ENCODE data around the gene AFF1. TPM values are rescaled to one million over a fixed set of nuclear protein-coding genes. Genes with fewer than 3 reads are reported as not detected.
A peak's percentile ranks its signal among the peaks of the same experiment; 100 is the strongest.
"Not testable (repeated sequence)": the region's sequence is repeated elsewhere in the genome, so short reads cannot be mapped to it uniquely, and the experiment has no call there.

Gene AFF1
- total RNA-seq, 1 experiment from 2014 or later = 93.4 TPM

DNA sequence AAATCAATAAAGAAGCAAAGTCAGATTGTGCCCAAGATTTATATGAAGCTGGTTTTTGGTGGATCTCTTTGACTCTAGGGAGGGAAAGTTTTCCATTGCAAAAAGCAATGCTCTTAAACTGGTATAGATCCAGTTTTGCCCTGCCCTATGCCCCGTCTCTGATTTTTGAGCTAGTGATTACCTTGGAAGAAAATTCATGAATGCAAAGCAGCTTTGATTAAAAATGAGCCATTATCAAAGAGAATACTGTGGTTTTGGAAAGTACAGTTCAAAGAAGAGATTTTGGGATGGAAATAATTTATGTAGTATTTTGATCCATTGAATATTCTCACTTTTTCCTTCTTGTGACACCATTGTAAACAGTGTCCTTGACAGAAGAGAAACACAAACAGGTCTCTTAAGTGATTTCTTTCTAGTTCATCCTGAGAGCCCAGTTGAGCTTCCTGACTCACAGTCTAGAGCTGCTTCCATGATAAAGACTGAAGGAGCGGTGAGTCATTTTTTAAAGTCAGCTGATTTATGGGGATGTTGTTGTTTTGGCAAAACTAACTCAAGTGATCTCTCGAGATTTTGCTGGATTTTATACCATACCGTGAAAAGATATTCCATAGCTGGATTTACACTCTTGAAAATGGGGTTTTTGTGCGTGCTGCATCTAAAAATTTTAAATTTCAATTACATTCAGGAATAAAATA lies 76.7 kb downstream of the AFF1 start (continued):
- TF ChIP-seq, protein P1, sequence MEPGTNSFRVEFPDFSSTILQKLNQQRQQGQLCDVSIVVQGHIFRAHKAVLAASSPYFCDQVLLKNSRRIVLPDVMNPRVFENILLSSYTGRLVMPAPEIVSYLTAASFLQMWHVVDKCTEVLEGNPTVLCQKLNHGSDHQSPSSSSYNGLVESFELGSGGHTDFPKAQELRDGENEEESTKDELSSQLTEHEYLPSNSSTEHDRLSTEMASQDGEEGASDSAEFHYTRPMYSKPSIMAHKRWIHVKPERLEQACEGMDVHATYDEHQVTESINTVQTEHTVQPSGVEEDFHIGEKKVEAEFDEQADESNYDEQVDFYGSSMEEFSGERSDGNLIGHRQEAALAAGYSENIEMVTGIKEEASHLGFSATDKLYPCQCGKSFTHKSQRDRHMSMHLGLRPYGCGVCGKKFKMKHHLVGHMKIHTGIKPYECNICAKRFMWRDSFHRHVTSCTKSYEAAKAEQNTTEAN (CRISPR knock-in tag; IDR thresholded peaks at IDR 0.05) = no peak

DNA sequence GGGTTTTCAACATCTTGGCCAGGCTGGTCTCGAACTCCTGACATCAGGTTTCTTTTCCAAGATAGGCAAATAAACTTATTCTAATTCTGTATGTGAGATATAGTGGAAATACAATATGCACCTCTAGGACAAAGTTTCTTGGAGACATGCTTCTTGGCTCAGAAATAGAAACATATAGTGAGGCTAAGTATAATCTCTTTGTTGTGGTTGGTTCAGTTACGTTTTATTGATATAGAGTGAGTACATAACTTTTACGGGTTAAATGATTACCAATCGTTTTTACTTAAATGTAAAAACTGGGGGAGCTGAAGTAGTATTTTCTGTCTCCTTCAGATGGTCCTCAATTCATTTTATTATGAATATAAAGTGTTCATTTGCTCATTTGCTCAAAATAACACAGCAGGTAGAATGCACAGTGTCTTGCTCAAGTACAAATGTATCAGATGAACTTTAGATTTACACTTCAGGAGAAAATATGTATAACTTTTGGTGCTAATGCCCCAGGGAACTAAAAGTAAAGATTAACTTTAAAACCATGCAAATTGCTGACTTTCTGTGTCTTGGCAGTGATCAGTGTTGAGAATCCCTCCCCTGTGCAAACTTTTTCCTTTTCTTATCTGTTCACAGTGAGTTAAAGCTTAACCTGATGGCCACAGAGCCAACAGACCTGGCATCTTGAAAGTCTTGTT lies 77.6 kb downstream of the AFF1 start:
- no peaks in the 10 kb centered on the region for H3K27me3 Mint-ChIP-seq (ENCODE audit: low read depth)
- CTCF ChIA-PET = interaction anchor here (1.1 to 2.1 kb wide), 6 partner anchors 41 to 103 kb away, joined by 4 to 10 read pairs (median 6); partner anchors contain the start of gene AFF1
- no peak for TF ChIP-seq ZNF232 (CRISPR knock-in tag; IDR thresholded peaks at IDR 0.05)
- TF ChIP-seq ZNF138 (CRISPR knock-in tag; conservative IDR thresholded peaks at IDR 0.05) = no peak
- no peak for TF ChIP-seq E2F4 (CRISPR knock-in tag; IDR thresholded peaks at IDR 0.05; ENCODE audit: borderline replicate concordance, low read depth)
- no peak for TF ChIP-seq GRHL2 (CRISPR knock-in tag; IDR thresholded peaks at IDR 0.05; ENCODE audit: insufficient replicate concordance, severe bottlenecking)
- TF ChIP-seq, protein P2, sequence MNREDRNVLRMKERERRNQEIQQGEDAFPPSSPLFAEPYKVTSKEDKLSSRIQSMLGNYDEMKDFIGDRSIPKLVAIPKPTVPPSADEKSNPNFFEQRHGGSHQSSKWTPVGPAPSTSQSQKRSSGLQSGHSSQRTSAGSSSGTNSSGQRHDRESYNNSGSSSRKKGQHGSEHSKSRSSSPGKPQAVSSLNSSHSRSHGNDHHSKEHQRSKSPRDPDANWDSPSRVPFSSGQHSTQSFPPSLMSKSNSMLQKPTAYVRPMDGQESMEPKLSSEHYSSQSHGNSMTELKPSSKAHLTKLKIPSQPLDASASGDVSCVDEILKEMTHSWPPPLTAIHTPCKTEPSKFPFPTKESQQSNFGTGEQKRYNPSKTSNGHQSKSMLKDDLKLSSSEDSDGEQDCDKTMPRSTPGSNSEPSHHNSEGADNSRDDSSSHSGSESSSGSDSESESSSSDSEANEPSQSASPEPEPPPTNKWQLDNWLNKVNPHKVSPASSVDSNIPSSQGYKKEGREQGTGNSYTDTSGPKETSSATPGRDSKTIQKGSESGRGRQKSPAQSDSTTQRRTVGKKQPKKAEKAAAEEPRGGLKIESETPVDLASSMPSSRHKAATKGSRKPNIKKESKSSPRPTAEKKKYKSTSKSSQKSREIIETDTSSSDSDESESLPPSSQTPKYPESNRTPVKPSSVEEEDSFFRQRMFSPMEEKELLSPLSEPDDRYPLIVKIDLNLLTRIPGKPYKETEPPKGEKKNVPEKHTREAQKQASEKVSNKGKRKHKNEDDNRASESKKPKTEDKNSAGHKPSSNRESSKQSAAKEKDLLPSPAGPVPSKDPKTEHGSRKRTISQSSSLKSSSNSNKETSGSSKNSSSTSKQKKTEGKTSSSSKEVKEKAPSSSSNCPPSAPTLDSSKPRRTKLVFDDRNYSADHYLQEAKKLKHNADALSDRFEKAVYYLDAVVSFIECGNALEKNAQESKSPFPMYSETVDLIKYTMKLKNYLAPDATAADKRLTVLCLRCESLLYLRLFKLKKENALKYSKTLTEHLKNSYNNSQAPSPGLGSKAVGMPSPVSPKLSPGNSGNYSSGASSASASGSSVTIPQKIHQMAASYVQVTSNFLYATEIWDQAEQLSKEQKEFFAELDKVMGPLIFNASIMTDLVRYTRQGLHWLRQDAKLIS (CRISPR knock-in tag; IDR thresholded peaks at IDR 0.05; ENCODE audit: borderline replicate concordance) = no peak
- TF ChIP-seq NFE2L1 (CRISPR knock-in tag; IDR thresholded peaks at IDR 0.05) = no peak
- no peak for TF ChIP-seq E2F1 (CRISPR knock-in tag; IDR thresholded peaks at IDR 0.05)
- no peak for TF ChIP-seq USF1 (CRISPR knock-in tag; IDR thresholded peaks at IDR 0.05)
- no peaks in the 10 kb centered on the region for H3K36me3 Mint-ChIP-seq
- peak overlapping the region; percentile 78 for H3K27ac Mint-ChIP-seq
- POLR2A ChIA-PET = interaction anchor here (0.7 to 1.0 kb wide), 4 partner anchors 18 to 108 kb away, joined by 3 to 8 read pairs (median 4); no protein-coding TSS in a partner anchor
- DNase-seq (ENCODE audit: low spot score) (no peak), ATAC-seq (no peak)
- H3K4me3 Mint-ChIP-seq = no peak overlapping the region; the same call in 1 of the 2 replicates
- H3K9me3 Mint-ChIP-seq = no peaks in the 10 kb centered on the region
- H3K4me1 Mint-ChIP-seq = peaks cover 90% of the 10 kb centered on the region

DNA sequence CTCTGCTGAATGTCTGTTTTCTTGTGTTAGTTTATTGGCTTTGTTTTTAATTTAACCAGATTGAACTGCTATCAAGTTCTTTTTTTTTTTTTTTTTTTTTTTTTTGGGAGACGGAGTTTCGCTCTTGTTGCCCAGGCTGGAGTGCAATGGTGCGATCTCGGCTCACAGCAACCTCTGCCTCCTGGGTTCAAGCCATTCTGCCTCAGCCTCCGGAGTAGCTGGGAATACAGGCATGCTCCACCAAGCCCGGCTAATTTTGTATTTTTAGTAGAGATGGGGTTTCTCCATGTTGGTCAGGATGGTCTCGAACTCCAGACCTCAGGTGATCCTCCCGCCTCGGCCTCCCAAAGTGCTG lies 78.1 kb downstream of the AFF1 start:
- not testable (repeated sequence) for H3K9me3 Mint-ChIP-seq; H3K4me3 Mint-ChIP-seq; H3K36me3 Mint-ChIP-seq; ATAC-seq; H3K27me3 Mint-ChIP-seq (ENCODE audit: low read depth); DNase-seq (ENCODE audit: low spot score)
- H3K4me1 Mint-ChIP-seq = peaks cover 93% of the 10 kb centered on the region
- CTCF ChIA-PET = interaction anchor here (0.9 to 1.5 kb wide), 2 partner anchors 78 to 90 kb away, joined by 3 to 5 read pairs; partner anchors contain the start of gene AFF1
- H3K27ac Mint-ChIP-seq = peak overlapping the region; percentile 96
- POLR2A ChIA-PET = interaction anchor here (0.7 kb wide), 3 partner anchors 19 to 109 kb away, joined by 3 to 8 read pairs (median 4); no protein-coding TSS in a partner anchor

Data from WTC11 (cell line).